HepG2 (cell line): ENCODE data around the gene KRT13. TPM values are rescaled to one million over a fixed set of nuclear protein-coding genes. Genes with fewer than 3 reads are reported as not detected.

Source experiments
- EEA1 ChIP-seq: sonication (generic); formaldehyde crosslinking; IDR thresholded peaks from 2 replicates; pipeline ENCODE4 v1.5.1; 2020; ENCODE audit warnings: mild to moderate bottlenecking, missing genetic modification reagents, borderline replicate concordance
- GLI4 ChIP-seq: sonication (generic); formaldehyde crosslinking; IDR thresholded peaks from 2 replicates; pipeline ENCODE4 v1.5.1; 2020; ENCODE audit warnings: missing genetic modification reagents, mild to moderate bottlenecking, moderate library complexity, borderline replicate concordance
- KDM5B ChIP-seq: sonication (generic); formaldehyde crosslinking; IDR thresholded peaks from 2 replicates; pipeline ENCODE4 v1.4.0; 2020; ENCODE audit warnings: missing genetic modification reagents, mild to moderate bottlenecking, borderline replicate concordance
- KMT2B ChIP-seq: IDR thresholded peaks from 2 replicates; pipeline ENCODE4 v1.6.1; 2016; ENCODE audit warnings: missing genetic modification reagents, missing compliant biosample characterization
- MAX ChIP-seq: IDR thresholded peaks from 2 replicates; pipeline ENCODE4 v1.6.1; 2012; ENCODE audit warnings: inconsistent platforms
- MAZ ChIP-seq, 2 experiments: sonication (generic) in 1 of 2; formaldehyde crosslinking in 1 of 2; IDR thresholded peaks; 2 replicates each; pipeline versions ENCODE4 v1.5.0 to v1.6.1; 2012 to 2020; ENCODE audit warnings: low read depth in 2 of 2, mild to moderate bottlenecking in 2 of 2, borderline replicate concordance in 1 of 2, improper control_type of control experiment in 1 of 2, low read length in 1 of 2, missing genetic modification reagents in 1 of 2, moderate library complexity in 1 of 2
- MEIS1 ChIP-seq: sonication (generic); formaldehyde crosslinking; IDR thresholded peaks from 2 replicates; pipeline ENCODE4 v1.9.0; 2021; ENCODE audit warnings: mild to moderate bottlenecking, missing genetic modification reagents, moderate library complexity, borderline replicate concordance
- NCOA1 ChIP-seq: sonication (generic); formaldehyde crosslinking; IDR thresholded peaks from 2 replicates; pipeline ENCODE4 v1.9.0; 2021; ENCODE audit warnings: missing genetic modification reagents
- TBX2 ChIP-seq: sonication (generic); formaldehyde crosslinking; IDR thresholded peaks from 2 replicates; pipeline ENCODE4 v1.5.0; 2020; ENCODE audit warnings: missing genetic modification reagents, mild to moderate bottlenecking, borderline replicate concordance
- UBTF ChIP-seq: sonication (generic); formaldehyde crosslinking; IDR thresholded peaks from 2 replicates; pipeline ENCODE4 v1.4.0; 2020; ENCODE audit warnings: mild to moderate bottlenecking, missing genetic modification reagents
- ZFX ChIP-seq: sonication (generic); formaldehyde crosslinking; IDR thresholded peaks from 2 replicates; pipeline ENCODE4 v1.4.0; 2020; ENCODE audit warnings: mild to moderate bottlenecking, low read depth, missing genetic modification reagents, moderate library complexity
- ZNF225 ChIP-seq: sonication (generic); formaldehyde crosslinking; IDR thresholded peaks from 2 replicates; pipeline ENCODE4 v1.4.0; 2020; ENCODE audit warnings: mild to moderate bottlenecking, missing genetic modification reagents
- ZNF335 ChIP-seq: sonication (generic); formaldehyde crosslinking; IDR thresholded peaks from 2 replicates; pipeline ENCODE4 v1.4.0; 2020; ENCODE audit warnings: missing genetic modification reagents
- ZNF44 ChIP-seq: sonication (generic); formaldehyde crosslinking; IDR thresholded peaks from 2 replicates; pipeline ENCODE4 v1.5.1; 2020; ENCODE audit warnings: mild to moderate bottlenecking, missing genetic modification reagents
- ZNF546 ChIP-seq: sonication (generic); formaldehyde crosslinking; conservative IDR thresholded peaks from 2 replicates; pipeline ENCODE4 v1.8.1; 2023; ENCODE audit warnings: mild to moderate bottlenecking, missing genetic modification reagents
- ZNF724P ChIP-seq: sonication (generic); formaldehyde crosslinking; IDR thresholded peaks from 2 replicates; pipeline ENCODE4 v1.8.0; 2022; ENCODE audit warnings: missing genetic modification reagents, borderline replicate concordance
- ZNF772 ChIP-seq: sonication (generic); formaldehyde crosslinking; IDR thresholded peaks from 2 replicates; pipeline ENCODE4 v1.5.0; 2020; ENCODE audit warnings: mild to moderate bottlenecking, missing genetic modification reagents
- ZNF83 ChIP-seq: sonication (generic); formaldehyde crosslinking; IDR thresholded peaks from 2 replicates; pipeline ENCODE4 v1.4.0; 2020; ENCODE audit warnings: missing genetic modification reagents, mild to moderate bottlenecking, borderline replicate concordance
- ZNF839 ChIP-seq: sonication (generic); formaldehyde crosslinking; IDR thresholded peaks from 2 replicates; pipeline ENCODE4 v1.4.0; 2020; ENCODE audit warnings: missing genetic modification reagents, mild to moderate bottlenecking, borderline replicate concordance
- ZSCAN31 ChIP-seq: sonication (generic); formaldehyde crosslinking; IDR thresholded peaks from 2 replicates; pipeline ENCODE4 v1.5.0; 2020; ENCODE audit warnings: low read depth, mild to moderate bottlenecking, missing genetic modification reagents
- polyA plus RNA-seq, 8 experiments: library from polyadenylated mRNA; depleted of rRNA in 3 of 8; stranded (reverse) in 7 of 8; unstranded in 1 of 8; fragments of >200 nt; fragmentation: Illumina TruSeq in 4 of 8; extraction: Trizol in 4 of 8; gene quantifications; 2 replicates each; pipeline versions ENCODE4 v1.2.1 to v1.2.3, GENCODE V29; 2011 to 2016; ENCODE audit warnings: low read depth in 4 of 8, missing spikeins in 1 of 8, mixed read lengths in 1 of 8; ENCODE audit not compliant: insufficient read depth in 1 of 8
- total RNA-seq, 5 experiments: library from RNA; depleted of rRNA; stranded (reverse); fragments of >200 nt; fragmentation: Illumina TruSeq; extraction: Trizol; gene quantifications; 2 replicates each; pipeline ENCODE4 v1.2.3, GENCODE V29; 2016; ENCODE audit warnings: low read depth in 1 of 5
- TF ChIP-seq, protein P1 (sequence below): sonication (generic); formaldehyde crosslinking; IDR thresholded peaks from 2 replicates; pipeline ENCODE4 v1.4.0; 2020; ENCODE audit warnings: mild to moderate bottlenecking, missing genetic modification reagents
- TF ChIP-seq, protein P2 (sequence below): sonication (generic); formaldehyde crosslinking; IDR thresholded peaks from 2 replicates; pipeline ENCODE4 v1.5.0; 2020; ENCODE audit warnings: mild to moderate bottlenecking, missing genetic modification reagents, moderate library complexity

The KRT13 gene
- total and polyA plus RNA-seq, 2 of the 13 experiments (the other 11 are each of a cell fraction or from before 2014, with no cell fraction given): not detected

GRCh38 chr17:41527063-41528023 lies 21.9 kb upstream of the KRT13 start (continued):
- 0 out of 2 replicates have a peak, but pooled peaks have one; percentile 20 for TF ChIP-seq ZNF225 (CRISPR knock-in tag)
- TF ChIP-seq ZNF772 (CRISPR knock-in tag): peak; percentile 51; the same call in 1 of the 2 replicates
- peak; percentile 26 for TF ChIP-seq MAX
- TF ChIP-seq ZNF546 (CRISPR knock-in tag): no peak; the same call in 1 of the 2 replicates
- TF ChIP-seq ZNF335 (CRISPR knock-in tag): peak; percentile 9; the same call in 1 of the 2 replicates
- peak; percentile 55; the same call in 1 of the 2 replicates for TF ChIP-seq UBTF (CRISPR knock-in tag)
- peak; percentile 77; the same call in 1 of the 2 replicates for TF ChIP-seq GLI4 (CRISPR knock-in tag)
- TF ChIP-seq, protein P1, sequence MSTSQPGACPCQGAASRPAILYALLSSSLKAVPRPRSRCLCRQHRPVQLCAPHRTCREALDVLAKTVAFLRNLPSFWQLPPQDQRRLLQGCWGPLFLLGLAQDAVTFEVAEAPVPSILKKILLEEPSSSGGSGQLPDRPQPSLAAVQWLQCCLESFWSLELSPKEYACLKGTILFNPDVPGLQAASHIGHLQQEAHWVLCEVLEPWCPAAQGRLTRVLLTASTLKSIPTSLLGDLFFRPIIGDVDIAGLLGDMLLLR (CRISPR knock-in tag): peak; percentile 29; the same call in 1 of the 2 replicates
- no peak for TF ChIP-seq MAZ (IDR thresholded peaks at IDR 0.05; ENCODE audit: borderline replicate concordance, low read depth, low read length)
- 0 out of 2 replicates have a peak, but pooled peaks have one; percentile 71 for TF ChIP-seq MAZ (CRISPR knock-in tag; IDR thresholded peaks at IDR 0.05; ENCODE audit: low read depth)
- peak; percentile 64; the same call in 1 of the 2 replicates for TF ChIP-seq ZFX (CRISPR knock-in tag)
- TF ChIP-seq, protein P2, sequence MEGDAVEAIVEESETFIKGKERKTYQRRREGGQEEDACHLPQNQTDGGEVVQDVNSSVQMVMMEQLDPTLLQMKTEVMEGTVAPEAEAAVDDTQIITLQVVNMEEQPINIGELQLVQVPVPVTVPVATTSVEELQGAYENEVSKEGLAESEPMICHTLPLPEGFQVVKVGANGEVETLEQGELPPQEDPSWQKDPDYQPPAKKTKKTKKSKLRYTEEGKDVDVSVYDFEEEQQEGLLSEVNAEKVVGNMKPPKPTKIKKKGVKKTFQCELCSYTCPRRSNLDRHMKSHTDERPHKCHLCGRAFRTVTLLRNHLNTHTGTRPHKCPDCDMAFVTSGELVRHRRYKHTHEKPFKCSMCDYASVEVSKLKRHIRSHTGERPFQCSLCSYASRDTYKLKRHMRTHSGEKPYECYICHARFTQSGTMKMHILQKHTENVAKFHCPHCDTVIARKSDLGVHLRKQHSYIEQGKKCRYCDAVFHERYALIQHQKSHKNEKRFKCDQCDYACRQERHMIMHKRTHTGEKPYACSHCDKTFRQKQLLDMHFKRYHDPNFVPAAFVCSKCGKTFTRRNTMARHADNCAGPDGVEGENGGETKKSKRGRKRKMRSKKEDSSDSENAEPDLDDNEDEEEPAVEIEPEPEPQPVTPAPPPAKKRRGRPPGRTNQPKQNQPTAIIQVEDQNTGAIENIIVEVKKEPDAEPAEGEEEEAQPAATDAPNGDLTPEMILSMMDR: peak; percentile 43
- 0 out of 2 replicates have a peak, but pooled peaks have one; percentile 7 for TF ChIP-seq ZNF83
- 0 out of 2 replicates have a peak, but pooled peaks have one; percentile 40 for TF ChIP-seq NCOA1 (CRISPR knock-in tag)
- TF ChIP-seq MEIS1 (CRISPR knock-in tag): 0 out of 2 replicates have a peak, but pooled peaks have one; percentile 29
- 0 out of 2 replicates have a peak, but pooled peaks have one; percentile 33 for TF ChIP-seq ZNF724P (CRISPR knock-in tag)
- peak; percentile 17; the same call in 1 of the 2 replicates for TF ChIP-seq ZNF839 (CRISPR knock-in tag)
- TF ChIP-seq TBX2 (CRISPR knock-in tag): peak; percentile 81; the same call in 1 of the 2 replicates
- peak; percentile 48; the same call in 1 of the 2 replicates for TF ChIP-seq ZNF44 (CRISPR knock-in tag)
- 0 out of 2 replicates have a peak, but pooled peaks have one; percentile 43 for TF ChIP-seq KMT2B
- peak; percentile 19; the same call in 1 of the 2 replicates for TF ChIP-seq EEA1 (CRISPR knock-in tag)
- TF ChIP-seq KDM5B (CRISPR knock-in tag): peak; percentile 72
- peak; percentile 90; the same call in 1 of the 2 replicates for TF ChIP-seq ZSCAN31
